Measurements from ENCODE around the gene ZNF217. TPM values are rescaled to one million over a fixed set of nuclear protein-coding genes. Genes with fewer than 3 reads are reported as not detected.
A peak's percentile ranks its signal among the peaks of the same experiment; 100 is the strongest.

ZNF217 gene
- total and polyA plus RNA-seq, 9 of the 15 experiments (the other 6 are each of a cell fraction or from before 2014, with no cell fraction given): 3.0 to 41.8 (median 16.8) TPM

DNA sequence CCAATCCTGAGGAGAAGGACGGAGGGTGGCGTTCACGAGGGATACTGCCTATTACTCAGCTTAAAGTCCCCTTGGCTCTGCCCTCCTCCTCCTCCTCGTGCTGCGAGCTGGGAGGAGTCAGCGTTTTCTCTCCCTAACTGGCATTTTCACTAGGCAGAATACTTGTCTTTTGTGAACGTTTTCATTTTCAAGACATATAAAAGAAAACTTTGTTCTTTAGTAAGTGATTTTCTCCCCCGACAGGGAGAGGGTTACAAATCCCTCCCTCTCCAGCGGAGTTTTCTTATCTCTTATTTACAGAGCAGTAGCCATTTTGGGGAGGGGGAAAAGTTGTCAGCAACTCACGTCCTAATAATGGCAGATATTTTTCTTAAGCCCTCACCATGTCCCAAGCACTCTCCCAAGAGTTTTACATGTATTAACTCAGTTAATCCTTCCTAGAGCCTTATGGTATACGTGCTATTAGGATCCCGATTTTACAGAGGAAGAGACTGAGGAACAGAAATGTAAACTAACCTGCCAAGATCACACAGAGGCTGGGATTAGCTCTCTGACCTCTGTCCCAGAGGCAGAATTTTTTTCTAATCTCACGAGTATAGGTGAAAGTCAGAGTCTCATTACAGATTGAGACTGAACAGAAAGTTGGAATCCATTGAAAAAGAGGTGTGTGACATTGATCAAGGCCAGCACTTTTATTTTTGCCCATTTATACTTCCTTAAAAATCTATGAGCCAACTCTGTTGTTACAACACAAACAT lies 30.0 kb upstream of the ZNF217 start (continued):
- TF ChIP-seq MAZ (CRISPR knock-in tag; conservative IDR thresholded peaks at IDR 0.05 in 1 of 2, IDR thresholded peaks at IDR 0.05 in 1 of 2) (peak; percentile 31 to 76; a peak in 3 of 4 replicates), RAD21 (CRISPR knock-in tag; conservative IDR thresholded peaks at IDR 0.05 in 1 of 2, IDR thresholded peaks at IDR 0.05 in 1 of 2) (peak in 1 of 2 experiments; percentile 31; a peak in 2 of 4 replicates), TAL1 (IDR thresholded peaks at IDR 0.05) (peak; percentile 34; the same call in 1 of the 2 replicates), ZKSCAN1 (IDR thresholded peaks at IDR 0.05; ENCODE audit: low read depth, low read length) (no peak), ZNF134 (CRISPR knock-in tag; conservative IDR thresholded peaks at IDR 0.05) (no peak), ZNF696 (CRISPR knock-in tag; conservative IDR thresholded peaks at IDR 0.05) (no peak), PHB (CRISPR knock-in tag; IDR thresholded peaks at IDR 0.05) (no peak), L3MBTL2 (IDR thresholded peaks at IDR 0.05) (peak; percentile 77), CEBPB (tag; IDR thresholded peaks at IDR 0.05) (no peak), HNRNPH1 (optimal IDR thresholded peaks at IDR 0.05; ENCODE audit: low read depth, low read length) (no peak), RBFOX2 (IDR thresholded peaks at IDR 0.05; ENCODE audit: low read depth, low read length) (peak; percentile 46), NCOA4 (IDR thresholded peaks at IDR 0.05; ENCODE audit: partially characterized antibody) (no peak), ETV1 (tag; conservative IDR thresholded peaks at IDR 0.05; ENCODE audit: low read depth) (0 out of 2 replicates have a peak, but pooled peaks have one; percentile 8), MEF2A (IDR thresholded peaks at IDR 0.05; ENCODE audit: control insufficient read depth, low read depth, low read length) (no peak), CHCHD3 (CRISPR knock-in tag; IDR thresholded peaks at IDR 0.05) (no peak), SMARCA5 (IDR thresholded peaks at IDR 0.05) (no peak), CBFA2T2 (conservative IDR thresholded peaks at IDR 0.05) (peak; percentile 6; the same call in 1 of the 2 replicates), NFIC (IDR thresholded peaks at IDR 0.05) (peak; percentile 35; the same call in 1 of the 2 replicates), HNRNPUL1 (IDR thresholded peaks at IDR 0.05; ENCODE audit: low read length) (no peak; the same call in 1 of the 2 replicates), RBM39 (optimal IDR thresholded peaks at IDR 0.05; ENCODE audit: low read depth, low read length) (no peak), KDM4B (IDR thresholded peaks at IDR 0.05; ENCODE audit: borderline replicate concordance in 2 of 2, low read depth in 1 of 2) (no peak)
- TF ChIP-seq, protein P1, sequence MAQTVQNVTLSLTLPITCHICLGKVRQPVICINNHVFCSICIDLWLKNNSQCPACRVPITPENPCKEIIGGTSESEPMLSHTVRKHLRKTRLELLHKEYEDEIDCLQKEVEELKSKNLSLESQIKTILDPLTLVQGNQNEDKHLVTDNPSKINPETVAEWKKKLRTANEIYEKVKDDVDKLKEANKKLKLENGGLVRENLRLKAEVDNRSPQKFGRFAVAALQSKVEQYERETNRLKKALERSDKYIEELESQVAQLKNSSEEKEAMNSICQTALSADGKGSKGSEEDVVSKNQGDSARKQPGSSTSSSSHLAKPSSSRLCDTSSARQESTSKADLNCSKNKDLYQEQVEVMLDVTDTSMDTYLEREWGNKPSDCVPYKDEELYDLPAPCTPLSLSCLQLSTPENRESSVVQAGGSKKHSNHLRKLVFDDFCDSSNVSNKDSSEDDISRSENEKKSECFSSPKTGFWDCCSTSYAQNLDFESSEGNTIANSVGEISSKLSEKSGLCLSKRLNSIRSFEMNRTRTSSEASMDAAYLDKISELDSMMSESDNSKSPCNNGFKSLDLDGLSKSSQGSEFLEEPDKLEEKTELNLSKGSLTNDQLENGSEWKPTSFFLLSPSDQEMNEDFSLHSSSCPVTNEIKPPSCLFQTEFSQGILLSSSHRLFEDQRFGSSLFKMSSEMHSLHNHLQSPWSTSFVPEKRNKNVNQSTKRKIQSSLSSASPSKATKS (CRISPR knock-in tag; IDR thresholded peaks at IDR 0.05): 0 out of 2 replicates have a peak, but pooled peaks have one; percentile 13
- TF ChIP-seq, protein P2, sequence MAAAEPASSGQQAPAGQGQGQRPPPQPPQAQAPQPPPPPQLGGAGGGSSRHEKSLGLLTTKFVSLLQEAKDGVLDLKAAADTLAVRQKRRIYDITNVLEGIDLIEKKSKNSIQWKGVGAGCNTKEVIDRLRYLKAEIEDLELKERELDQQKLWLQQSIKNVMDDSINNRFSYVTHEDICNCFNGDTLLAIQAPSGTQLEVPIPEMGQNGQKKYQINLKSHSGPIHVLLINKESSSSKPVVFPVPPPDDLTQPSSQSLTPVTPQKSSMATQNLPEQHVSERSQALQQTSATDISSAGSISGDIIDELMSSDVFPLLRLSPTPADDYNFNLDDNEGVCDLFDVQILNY (CRISPR knock-in tag; IDR thresholded peaks at IDR 0.05): no peak
- TF ChIP-seq, protein P3, sequence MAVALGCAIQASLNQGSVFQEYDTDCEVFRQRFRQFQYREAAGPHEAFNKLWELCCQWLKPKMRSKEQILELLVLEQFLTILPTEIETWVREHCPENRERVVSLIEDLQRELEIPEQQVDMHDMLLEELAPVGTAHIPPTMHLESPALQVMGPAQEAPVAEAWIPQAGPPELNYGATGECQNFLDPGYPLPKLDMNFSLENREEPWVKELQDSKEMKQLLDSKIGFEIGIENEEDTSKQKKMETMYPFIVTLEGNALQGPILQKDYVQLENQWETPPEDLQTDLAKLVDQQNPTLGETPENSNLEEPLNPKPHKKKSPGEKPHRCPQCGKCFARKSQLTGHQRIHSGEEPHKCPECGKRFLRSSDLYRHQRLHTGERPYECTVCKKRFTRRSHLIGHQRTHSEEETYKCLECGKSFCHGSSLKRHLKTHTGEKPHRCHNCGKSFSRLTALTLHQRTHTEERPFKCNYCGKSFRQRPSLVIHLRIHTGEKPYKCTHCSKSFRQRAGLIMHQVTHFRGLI (CRISPR knock-in tag; IDR thresholded peaks at IDR 0.05): no peak; the same call in 1 of the 2 replicates
